Stomach (tissue), 9 donors: ENCODE results near the gene CCN2. TPM values are rescaled to one million over a fixed set of nuclear protein-coding genes. Genes with fewer than 3 reads are reported as not detected.
A peak's percentile ranks its signal among the peaks of the same experiment; 100 is the strongest.

Experiments used
- DNase-seq, 2 donors: peaks; one replicate each; pipeline versions ENCODE4 v3.0.0 to v3.0.0-alpha.2; 2013 to 2019
- H3K27ac ChIP-seq, 5 donors: fragments of 200-600 bp in 4 of 5; sonication (generic) in 4 of 5; one replicate each; pipeline ENCODE4 v1.5.1; 2013 to 2019; ENCODE audit warnings: mild to moderate bottlenecking in 1 of 5, moderate library complexity in 1 of 5
- H3K27me3 ChIP-seq, 3 donors: fragments of 200-600 bp; sonication (generic); one replicate each; pipeline ENCODE4 v1.5.1; 2017 to 2019; ENCODE audit warnings: mixed run types in 1 of 3
- H3K36me3 ChIP-seq, 4 donors: fragments of 200-600 bp; sonication (generic); 1 replicate in 3 of 4; 2 replicates in 1 of 4; pipeline ENCODE4 v1.5.1; 2016 to 2019
- H3K4me1 ChIP-seq, 4 donors: fragments of 200-600 bp; sonication (generic); one replicate each; pipeline ENCODE4 v1.5.1; 2016 to 2019
- H3K4me3 ChIP-seq, 4 donors: fragments of 200-600 bp; sonication (generic) in 3 of 4; one replicate each; pipeline ENCODE4 v1.5.1; 2016 to 2019; ENCODE audit warnings: mild to moderate bottlenecking in 1 of 4
- H3K9me3 ChIP-seq, 4 donors: fragments of 200-600 bp; sonication (generic); one replicate each; pipeline ENCODE4 v1.5.1; 2016 to 2019
- EP300 ChIP-seq: sonication (generic); formaldehyde crosslinking; IDR thresholded peaks from one replicate; pipeline ENCODE4 v1.6.1; 2017; ENCODE audit warnings: antibody characterized with exemption
- POLR2A ChIP-seq, 4 donors: fragments of 450-650 bp; IDR thresholded peaks; one replicate each; pipeline ENCODE4 v1.6.1; 2016; ENCODE audit warnings: antibody characterized with exemption in 4 of 4, control low read depth in 2 of 4, mild to moderate bottlenecking in 1 of 4, moderate library complexity in 1 of 4
- POLR2AphosphoS5 ChIP-seq, 3 donors: sonication (generic); formaldehyde crosslinking; IDR thresholded peaks; one replicate each; pipeline ENCODE4 v1.6.1; 2016; ENCODE audit warnings: antibody characterized with exemption in 3 of 3
- WGBS, 5 donors: extraction: QIAGEN DNeasy Blood & Tissue Kit in 3 of 5; methylation state at CpG; one replicate each; pipeline versions ENCODE4 v1.1.5 to v1.1.7; 2013 to 2018; 5-methylcytosine and 5-hydroxymethylcytosine counted together
- intact Hi-C: fragments of 100-400 bp; cut with DNase I; formaldehyde crosslinking; loops from one replicate; pipeline ENCODE4 v1.15.1; 2023; ENCODE audit warnings: low total_unique reads
- polyA plus RNA-seq, 3 donors: library from polyadenylated mRNA; stranded (reverse); fragments of 200-250 nt; gene quantifications; one replicate each; pipeline ENCODE4 v1.2.3, GENCODE V29; 2013
- total RNA-seq, 5 donors: library from RNA; depleted of rRNA; stranded (reverse); fragments of >200 nt; gene quantifications; one replicate each; pipeline versions ENCODE4 v1.1.0 to v1.2.3, GENCODE V29; 2014 to 2016
- TF ChIP-seq, protein P1 (sequence below), 7 experiments: fragments of 450-650 bp in 4 of 7; fragments of 200-600 bp in 3 of 7; sonication (generic) in 3 of 7; IDR thresholded peaks; one replicate each; pipeline ENCODE4 v1.5.1; 2016 to 2019; ENCODE audit warnings: antibody characterized with exemption in 7 of 7, control low read depth in 2 of 7, mild to moderate bottlenecking in 1 of 7
- donor health status: healthy with polysubstance abuse.
- donor health status: Bipolar disorder and iron deficiency.
- donor health status: healthy.

CCN2 gene
- total and polyA plus RNA-seq, 8 donors, result 38.5 to 317 (median 89.3) TPM

DNA sequence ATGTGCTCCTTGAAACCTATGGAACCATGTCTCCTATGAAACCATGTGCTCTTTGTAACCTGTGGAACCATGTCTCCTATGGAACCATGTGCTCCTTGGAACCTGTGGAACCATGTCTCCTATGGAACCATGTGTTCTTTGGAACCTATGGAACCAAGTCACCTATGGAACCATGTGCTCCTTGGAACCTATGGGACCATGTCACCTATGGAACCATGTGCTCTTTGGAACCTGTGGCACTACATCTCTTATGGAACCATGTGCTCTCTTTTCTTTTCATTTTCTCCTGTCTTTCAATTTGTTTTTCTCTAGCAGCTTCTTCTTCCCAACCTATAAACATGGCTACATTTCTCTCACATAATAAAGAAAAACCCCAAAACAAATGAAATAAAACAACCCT lies 11.9 kb upstream of the CCN2 start:
- Histone ChIP-seq H3K27ac (no peak overlapping the region), H3K27me3 (no peaks in the 10 kb centered on the region), H3K4me1 (peaks cover 4 to 40% (median 10%) of the 10 kb centered on the region in 4 donors), H3K4me3 (no peak overlapping the region), H3K36me3 (no peaks in the 10 kb centered on the region), H3K9me3 (no peaks in the 10 kb centered on the region)
- intact Hi-C loops, result no loop called here
- DNase-seq, result no peak
- TF ChIP-seq, protein P1, sequence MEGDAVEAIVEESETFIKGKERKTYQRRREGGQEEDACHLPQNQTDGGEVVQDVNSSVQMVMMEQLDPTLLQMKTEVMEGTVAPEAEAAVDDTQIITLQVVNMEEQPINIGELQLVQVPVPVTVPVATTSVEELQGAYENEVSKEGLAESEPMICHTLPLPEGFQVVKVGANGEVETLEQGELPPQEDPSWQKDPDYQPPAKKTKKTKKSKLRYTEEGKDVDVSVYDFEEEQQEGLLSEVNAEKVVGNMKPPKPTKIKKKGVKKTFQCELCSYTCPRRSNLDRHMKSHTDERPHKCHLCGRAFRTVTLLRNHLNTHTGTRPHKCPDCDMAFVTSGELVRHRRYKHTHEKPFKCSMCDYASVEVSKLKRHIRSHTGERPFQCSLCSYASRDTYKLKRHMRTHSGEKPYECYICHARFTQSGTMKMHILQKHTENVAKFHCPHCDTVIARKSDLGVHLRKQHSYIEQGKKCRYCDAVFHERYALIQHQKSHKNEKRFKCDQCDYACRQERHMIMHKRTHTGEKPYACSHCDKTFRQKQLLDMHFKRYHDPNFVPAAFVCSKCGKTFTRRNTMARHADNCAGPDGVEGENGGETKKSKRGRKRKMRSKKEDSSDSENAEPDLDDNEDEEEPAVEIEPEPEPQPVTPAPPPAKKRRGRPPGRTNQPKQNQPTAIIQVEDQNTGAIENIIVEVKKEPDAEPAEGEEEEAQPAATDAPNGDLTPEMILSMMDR (IDR thresholded peaks at IDR 0.05), result no peak
- TF ChIP-seq POLR2AphosphoS5 (IDR thresholded peaks at IDR 0.05) (no peak), POLR2A (IDR thresholded peaks at IDR 0.05) (no peak), EP300 (no peak)

DNA sequence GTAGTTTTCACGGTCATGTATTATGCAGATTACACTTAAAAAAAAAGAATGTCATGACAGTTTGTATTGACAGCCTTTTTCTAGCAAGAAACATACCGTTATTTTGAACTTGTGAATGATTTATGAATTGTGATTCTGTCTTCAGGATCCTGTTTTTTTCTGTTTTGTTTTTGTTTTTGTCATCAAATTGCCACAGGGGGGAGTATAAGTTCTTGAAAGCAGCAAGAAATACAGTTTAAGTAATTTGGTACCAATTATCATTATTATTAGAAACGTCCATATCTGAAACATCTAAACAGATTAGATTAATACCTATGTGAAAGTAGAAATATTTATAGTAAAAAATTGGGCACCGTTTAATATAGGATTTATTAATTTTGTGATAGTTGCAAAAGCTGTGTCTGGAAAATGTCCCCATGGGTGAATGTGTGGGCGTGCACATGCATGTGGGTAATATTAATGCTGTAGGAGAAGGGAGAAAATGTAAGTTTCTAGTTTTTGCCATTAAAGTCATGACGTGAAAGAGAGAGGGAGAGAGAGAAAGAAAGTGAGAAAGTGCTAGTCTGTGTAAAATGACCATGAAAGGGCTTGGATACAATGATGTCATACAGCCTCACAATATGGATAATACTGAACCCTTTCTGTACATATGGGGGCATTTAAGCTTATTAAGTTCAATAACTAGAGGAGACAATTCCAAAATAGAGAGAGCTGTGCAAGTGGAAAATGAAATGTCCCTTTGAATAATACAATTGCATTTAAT lies 9.4 kb upstream of the CCN2 start:
- TF ChIP-seq, protein P1 (IDR thresholded peaks at IDR 0.05), result no peak
- TF ChIP-seq POLR2AphosphoS5 (IDR thresholded peaks at IDR 0.05) (no peak), POLR2A (IDR thresholded peaks at IDR 0.05) (no peak), EP300 (no peak)
- no peak overlapping the region for H3K27ac ChIP-seq
- DNase-seq, result no peak
- no peaks in the 10 kb centered on the region for H3K27me3 ChIP-seq
- peaks cover 4 to 48% (median 14%) of the 10 kb centered on the region in 4 donors for H3K4me1 ChIP-seq
- no peaks in the 10 kb centered on the region for H3K9me3 ChIP-seq
- H3K4me3 ChIP-seq, result no peak overlapping the region
- no peaks in the 10 kb centered on the region for H3K36me3 ChIP-seq
- intact Hi-C loops, result no loop called here
- 55 to 63% (median 58%) methylated on average over 6 of the region's 6 CpGs for WGBS, 5 donors

DNA sequence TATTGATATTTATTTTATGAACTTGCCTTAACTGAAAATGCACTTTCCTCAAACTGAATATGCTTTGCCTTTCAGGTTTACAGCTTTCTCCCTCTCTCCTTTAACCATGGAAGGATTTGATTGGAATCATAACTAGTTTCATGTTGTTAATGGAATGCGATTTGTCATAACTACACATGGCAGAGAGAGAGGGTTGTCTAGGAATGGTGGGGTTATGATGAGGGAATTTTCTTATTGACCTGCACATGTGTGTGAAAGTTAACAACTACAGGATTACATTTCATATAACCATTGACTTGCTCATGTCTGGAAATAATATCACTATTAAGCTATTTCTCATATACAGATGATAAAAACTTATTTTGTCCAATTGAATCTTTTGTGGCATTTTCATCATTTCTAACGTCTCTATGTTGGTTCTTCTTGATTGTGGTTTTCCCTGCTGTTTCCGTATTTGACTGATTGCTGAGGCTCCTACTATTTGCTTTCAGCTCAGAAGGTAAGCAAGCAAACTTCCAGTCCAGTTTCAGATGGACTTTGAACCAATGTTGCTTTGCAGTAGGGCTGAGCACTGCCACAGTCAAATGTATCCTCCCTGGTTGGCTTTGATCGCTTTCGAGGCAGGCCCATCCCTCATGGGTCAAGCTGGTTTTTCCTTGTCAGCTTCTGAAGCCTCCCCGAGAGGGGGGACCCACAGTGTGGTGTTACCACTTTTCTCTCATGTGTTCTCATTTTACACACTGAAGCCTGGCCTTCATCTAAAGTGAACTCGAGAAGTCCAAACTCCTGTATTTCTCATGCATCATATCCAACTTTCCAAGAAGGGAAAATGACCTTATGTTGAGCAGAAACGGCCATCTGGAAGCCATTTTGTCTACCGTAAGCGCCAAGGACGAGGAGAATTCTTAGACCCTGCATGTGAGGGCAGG lies 7.6 kb upstream of the CCN2 start:
- peak overlapping the region; percentile 27 to 74 (median 56) for H3K27ac ChIP-seq
- peaks cover 17 to 56% (median 26%) of the 10 kb centered on the region in 4 donors for H3K4me1 ChIP-seq
- DNase-seq, result peak; percentile 57 to 90
- TF ChIP-seq, protein P1 (IDR thresholded peaks at IDR 0.05), result no peak
- peak in 1 of 3 donors; percentile 71 for TF ChIP-seq POLR2AphosphoS5 (IDR thresholded peaks at IDR 0.05)
- no peak overlapping the region for H3K4me3 ChIP-seq
- 41 to 72% (median 56%) methylated on average over 11 of the region's 11 CpGs for WGBS, 5 donors
- no peaks in the 10 kb centered on the region for H3K9me3 ChIP-seq
- H3K36me3 ChIP-seq, result no peaks in the 10 kb centered on the region
- intact Hi-C loops, result no loop called here
- no peaks in the 10 kb centered on the region for H3K27me3 ChIP-seq

DNA sequence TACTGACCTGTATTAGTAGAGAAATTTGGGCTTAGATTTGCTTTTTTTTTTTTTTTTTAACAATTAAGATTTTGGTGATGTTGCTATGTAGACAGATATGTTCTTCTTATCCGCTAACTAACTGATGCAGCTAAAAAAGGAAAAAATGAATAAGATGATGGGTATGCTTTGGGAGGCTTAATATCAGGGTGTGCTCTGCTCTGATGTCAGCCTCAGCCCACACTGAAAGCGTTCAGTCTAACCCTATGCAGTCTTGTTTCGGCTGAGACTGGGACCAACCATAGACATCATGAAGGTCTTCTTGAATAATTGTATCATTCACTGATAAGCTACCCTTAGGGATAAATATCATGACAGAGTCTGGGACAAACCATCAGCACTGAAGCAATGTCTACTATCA lies 6.9 kb upstream of the CCN2 start:
- no peaks in the 10 kb centered on the region for H3K27me3 ChIP-seq
- H3K27ac ChIP-seq, result peak overlapping the region in 4 of 5 donors; percentile 43 to 74 (median 66)
- no peak overlapping the region for H3K4me3 ChIP-seq
- intact Hi-C loops, result no loop called here
- no peaks in the 10 kb centered on the region for H3K9me3 ChIP-seq
- no peaks in the 10 kb centered on the region for H3K36me3 ChIP-seq
- TF ChIP-seq, protein P1 (IDR thresholded peaks at IDR 0.05), result no peak
- TF ChIP-seq EP300, result no peak
- TF ChIP-seq POLR2A (IDR thresholded peaks at IDR 0.05), result no peak
- no peak for TF ChIP-seq POLR2AphosphoS5 (IDR thresholded peaks at IDR 0.05)
- 75 to 80% (median 77%) methylated on average over 3 of the region's 3 CpGs for WGBS, 5 donors
- H3K4me1 ChIP-seq, result peaks cover 19 to 52% (median 23%) of the 10 kb centered on the region in 4 donors
- no peak for DNase-seq
